Body of pancreas (tissue), 4 donors: Measurements from ENCODE around the gene MAP4K4. TPM values are rescaled to one million over a fixed set of nuclear protein-coding genes. Genes with fewer than 3 reads are reported as not detected.

Experiments used
- ATAC-seq: fragments of 150-250 bp; one replicate; pipeline ENCODE4 v1.9.1; 2016
- DNase-seq, 4 donors: peaks; one replicate each; pipeline ENCODE4 v3.0.0-alpha.2; 2019
- H3K27ac ChIP-seq, 4 donors: fragments of 200-600 bp; sonication (generic); 1 replicate in 3 of 4; 2 replicates in 1 of 4; pipeline versions ENCODE4 v1.5.1 to v1.6.1; 2016 to 2019; ENCODE audit warnings: mild to moderate bottlenecking in 1 of 4, mixed read lengths in 1 of 4, moderate library complexity in 1 of 4
- H3K27me3 ChIP-seq, 2 donors: fragments of 200-600 bp; sonication (generic); one replicate each; pipeline ENCODE4 v1.6.0; 2016; ENCODE audit warnings: mild to moderate bottlenecking in 1 of 2
- H3K36me3 ChIP-seq, 2 donors: fragments of 200-600 bp; sonication (generic); replicated peaks in 1 of 2; 2 replicates each; pipeline ENCODE4 v1.5.1; 2016; ENCODE audit warnings: low read depth in 2 of 2; ENCODE audit not compliant: insufficient read depth in 1 of 2
- H3K4me1 ChIP-seq: fragments of 200-600 bp; sonication (generic); one replicate; pipeline ENCODE4 v1.6.0; 2016
- H3K4me3 ChIP-seq, 2 donors: fragments of 200-600 bp; sonication (generic); 1 replicate in 1 of 2; 2 replicates in 1 of 2; pipeline ENCODE4 v1.5.1; 2016 to 2019
- H3K9me3 ChIP-seq, 3 donors: fragments of 200-600 bp; sonication (generic); 1 replicate in 2 of 3; 2 replicates in 1 of 3; pipeline ENCODE4 v1.5.1; 2016
- CTCF ChIP-seq, 7 experiments: fragments of 450-650 bp in 4 of 7; fragments of 200-600 bp in 3 of 7; sonication (generic) in 3 of 7; IDR thresholded peaks; one replicate each; pipeline ENCODE4 v1.5.1; 2016 to 2019; ENCODE audit warnings: antibody characterized with exemption in 7 of 7
- POLR2A ChIP-seq, 3 donors: fragments of 450-650 bp; IDR thresholded peaks; one replicate each; pipeline ENCODE4 v1.6.1; 2016; ENCODE audit warnings: antibody characterized with exemption in 3 of 3, mild to moderate bottlenecking in 2 of 3
- WGBS, 2 donors: methylation state at CpG; one replicate each; pipeline ENCODE4 v1.1.5; 2017; 5-methylcytosine and 5-hydroxymethylcytosine counted together
- intact Hi-C: fragments of 100-400 bp; cut with DNase I; formaldehyde crosslinking; loops from one replicate; pipeline ENCODE4 v1.15.1; 2023
- total RNA-seq, 2 donors: library from RNA; depleted of rRNA; stranded (reverse); fragments of >200 nt; gene quantifications; one replicate each; pipeline ENCODE4 v1.1.0, GENCODE V29; 2016

Gene MAP4K4
- total RNA-seq, 2 donors from 2014 or later = 22.1 to 25.1 TPM

GRCh38 chr2:101889460-101890098 is 192.1 kb downstream of the MAP4K4 start:
- no peak for DNase-seq
- Histone ChIP-seq H3K27me3 (no peaks in the 10 kb centered on the region), H3K9me3 (no peaks in the 10 kb centered on the region), H3K4me1 (no peaks in the 10 kb centered on the region), H3K27ac (no peak overlapping the region), H3K4me3 (no peak overlapping the region), H3K36me3 (peaks cover 0 to 14% of the 10 kb centered on the region in 2 donors)
- no peak for TF ChIP-seq POLR2A (IDR thresholded peaks at IDR 0.05)
- TF ChIP-seq CTCF (IDR thresholded peaks at IDR 0.05) = no peak
- intact Hi-C loops = loop anchor here (10.0 kb wide), 1 partner anchor 355 kb away; no protein-coding TSS in a partner anchor
- no peak for ATAC-seq
- 75 to 81% methylated on average over 7 of the region's 7 CpGs for WGBS, 2 donors

GRCh38 chr2:101892377-101892776 is 194.9 kb downstream of the MAP4K4 start:
- no peak for ATAC-seq
- Histone ChIP-seq H3K4me3 (no peak overlapping the region), H3K4me1 (no peaks in the 10 kb centered on the region), H3K27me3 (no peaks in the 10 kb centered on the region), H3K36me3 (peaks cover 0 to 11% of the 10 kb centered on the region in 2 donors), H3K27ac (no peak overlapping the region), H3K9me3 (no peaks in the 10 kb centered on the region)
- intact Hi-C loops = no loop called here
- 94 to 95% methylated on average over 3 of the region's 3 CpGs for WGBS, 2 donors
- no peak for DNase-seq
- TF ChIP-seq CTCF (IDR thresholded peaks at IDR 0.05) (no peak), POLR2A (IDR thresholded peaks at IDR 0.05) (no peak)

- H3K4me3 ChIP-seq = no peak overlapping the region
- no peaks in the 10 kb centered on the region for H3K4me1 ChIP-seq
- TF ChIP-seq CTCF (IDR thresholded peaks at IDR 0.05) = no peak
- no peak for TF ChIP-seq POLR2A (IDR thresholded peaks at IDR 0.05)
- no peak overlapping the region for H3K27ac ChIP-seq
- ATAC-seq (no peak), DNase-seq (no peak)
- peaks cover 0 to 7% of the 10 kb centered on the region in 2 donors for H3K36me3 ChIP-seq
- no peaks in the 10 kb centered on the region for H3K9me3 ChIP-seq
- intact Hi-C loops = no loop called here
- 85 to 86% methylated on average over 9 of the region's 9 CpGs for WGBS, 2 donors
- H3K27me3 ChIP-seq = no peaks in the 10 kb centered on the region
Observed at GRCh38 chr2:101893681-101894381, 196.3 kb downstream of the MAP4K4 start.

- no peak for ATAC-seq
- WGBS, 2 donors = 91 to 95% methylated on average over 6 to 7 of the region's 7 CpGs
- no peaks in the 10 kb centered on the region for H3K4me1 ChIP-seq
- no peaks in the 10 kb centered on the region for H3K27me3 ChIP-seq
- H3K36me3 ChIP-seq = peaks cover 0 to 7% of the 10 kb centered on the region in 2 donors
- no peak for DNase-seq
- H3K9me3 ChIP-seq = no peaks in the 10 kb centered on the region
- intact Hi-C loops = no loop called here
- no peak overlapping the region for H3K27ac ChIP-seq
- TF ChIP-seq CTCF (IDR thresholded peaks at IDR 0.05) = no peak
- TF ChIP-seq POLR2A (IDR thresholded peaks at IDR 0.05) = no peak
- H3K4me3 ChIP-seq = no peak overlapping the region
Observed at GRCh38 chr2:101895039-101895438, 197.5 kb downstream of the MAP4K4 start.
